OCI-LY3 (cell line): ENCODE measurements around the gene KLHL30.

Experiments
- H2AFZ ChIP-seq: fragments of 200-600, 300-600 bp; shearing (Covaris generic); 2 replicates; pipeline ENCODE4 v1.6.0; 2014; ENCODE audit warnings: antibody characterized with exemption, low read depth, low read length
- H3K27ac ChIP-seq: fragments of 200-600, 300-600 bp; sonication (generic); 2 replicates; pipeline ENCODE4 v1.5.1; 2014; ENCODE audit warnings: mild to moderate bottlenecking, low read length, moderate library complexity, mixed read lengths
- H3K27me3 ChIP-seq: fragments of 200-600, 300-600 bp; sonication (generic); 2 replicates; pipeline ENCODE4 v1.6.1; 2014; ENCODE audit warnings: low read depth, low read length, mixed read lengths
- H3K36me3 ChIP-seq: fragments of 200-600, 300-600 bp; sonication (generic); replicated peaks from 2 replicates; pipeline ENCODE3; 2014; ENCODE audit warnings: low read depth, low read length, mixed read lengths
- H3K4me1 ChIP-seq: fragments of 300-600, 200-600 bp; sonication (generic); 2 replicates; pipeline ENCODE4 v1.6.1; 2014; ENCODE audit warnings: low read length, mixed read lengths
- H3K4me2 ChIP-seq: fragments of 200-600, 300-600 bp; sonication (generic); 2 replicates; pipeline ENCODE4 v1.6.1; 2014; ENCODE audit warnings: low read length, mixed read lengths
- H3K4me3 ChIP-seq: fragments of 300-600, 200-600 bp; sonication (generic); 2 replicates; pipeline ENCODE4 v1.5.1; 2014; ENCODE audit warnings: antibody characterized with exemption, mild to moderate bottlenecking, low read length, moderate library complexity
- H3K79me2 ChIP-seq: fragments of 300-600, 200-600 bp; shearing (Covaris generic); 2 replicates; pipeline ENCODE4 v1.6.1; 2014; ENCODE audit warnings: mild to moderate bottlenecking, low read length, mixed read lengths
- H3K9ac ChIP-seq: fragments of 300-600, 200-600 bp; shearing (Covaris generic); 2 replicates; pipeline ENCODE4 v1.6.0; 2014; ENCODE audit warnings: mild to moderate bottlenecking, low read length, moderate library complexity
- H3K9me3 ChIP-seq: fragments of 200-600, 300-600 bp; shearing (Covaris generic); 2 replicates; pipeline ENCODE4 v1.6.1; 2014; ENCODE audit warnings: low read length, mixed read lengths; ENCODE audit not compliant: insufficient read depth
- H4K20me1 ChIP-seq: fragments of 200-600, 300-600 bp; sonication (generic); 2 replicates; pipeline ENCODE4 v1.6.1; 2016; ENCODE audit warnings: low read length, mixed read lengths; ENCODE audit not compliant: insufficient read depth
- EZH2phosphoT487 ChIP-seq: fragments of 200-600 bp; shearing (Covaris generic); IDR thresholded peaks from 2 replicates; pipeline ENCODE4 v1.6.1; 2018; ENCODE audit warnings: antibody characterized with exemption, mixed run types, low read depth
- TF ChIP-seq, protein P1 (sequence below): fragments of 200-600, 300-600 bp; sonication (generic); IDR thresholded peaks from 2 replicates; pipeline ENCODE4 v1.5.1; 2014; ENCODE audit warnings: antibody characterized with exemption, low read length, low read depth

The KLHL30 gene

DNA sequence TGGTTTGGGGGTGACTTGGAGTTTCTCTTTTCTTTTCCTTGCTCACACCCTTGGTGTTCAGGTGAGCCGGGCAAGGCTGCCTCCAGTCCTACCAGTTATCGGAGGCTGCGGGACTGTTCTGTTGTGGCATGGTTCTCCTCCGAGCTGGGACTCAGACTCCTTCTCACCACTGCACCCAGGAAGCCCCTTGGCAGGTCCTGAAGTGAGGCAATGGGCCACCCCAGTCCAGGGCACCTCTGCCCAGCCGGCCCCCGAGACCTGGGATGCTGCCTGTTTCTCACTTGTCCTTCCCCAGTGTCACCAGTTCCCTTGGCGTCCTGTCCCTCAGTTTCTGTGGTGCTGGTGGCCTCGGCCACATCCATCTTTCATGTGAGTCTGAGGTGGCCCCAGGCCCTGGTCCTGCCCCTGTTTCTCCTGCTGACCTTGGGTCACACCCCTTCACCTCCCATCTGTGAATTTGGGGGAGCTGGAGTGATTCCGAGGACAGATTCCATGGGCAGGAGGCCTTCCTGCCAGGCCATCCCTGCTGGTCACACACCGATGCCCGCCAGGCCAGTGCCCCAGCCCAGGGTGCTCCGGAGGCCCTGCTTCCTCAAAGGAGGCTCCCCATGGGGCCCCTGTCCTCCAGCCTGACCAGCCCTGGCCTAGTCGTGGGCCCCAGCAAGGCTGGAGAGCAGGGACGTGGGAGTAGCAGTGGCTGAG, 6.6 kb upstream of the KLHL30 start:
- Histone ChIP-seq H3K79me2 (no peaks in the 10 kb centered on the region), H3K27ac (no peak overlapping the region), H2AFZ (no peak overlapping the region), H3K4me1 (no peaks in the 10 kb centered on the region), H3K9me3 (no peaks in the 10 kb centered on the region), H3K4me3 (no peak overlapping the region), H4K20me1 (no peaks in the 10 kb centered on the region), H3K36me3 (no peaks in the 10 kb centered on the region), H3K9ac (no peak overlapping the region), H3K27me3 (no peaks in the 10 kb centered on the region), H3K4me2 (no peak overlapping the region)
- no peak for TF ChIP-seq EZH2phosphoT487
- TF ChIP-seq, protein P1, sequence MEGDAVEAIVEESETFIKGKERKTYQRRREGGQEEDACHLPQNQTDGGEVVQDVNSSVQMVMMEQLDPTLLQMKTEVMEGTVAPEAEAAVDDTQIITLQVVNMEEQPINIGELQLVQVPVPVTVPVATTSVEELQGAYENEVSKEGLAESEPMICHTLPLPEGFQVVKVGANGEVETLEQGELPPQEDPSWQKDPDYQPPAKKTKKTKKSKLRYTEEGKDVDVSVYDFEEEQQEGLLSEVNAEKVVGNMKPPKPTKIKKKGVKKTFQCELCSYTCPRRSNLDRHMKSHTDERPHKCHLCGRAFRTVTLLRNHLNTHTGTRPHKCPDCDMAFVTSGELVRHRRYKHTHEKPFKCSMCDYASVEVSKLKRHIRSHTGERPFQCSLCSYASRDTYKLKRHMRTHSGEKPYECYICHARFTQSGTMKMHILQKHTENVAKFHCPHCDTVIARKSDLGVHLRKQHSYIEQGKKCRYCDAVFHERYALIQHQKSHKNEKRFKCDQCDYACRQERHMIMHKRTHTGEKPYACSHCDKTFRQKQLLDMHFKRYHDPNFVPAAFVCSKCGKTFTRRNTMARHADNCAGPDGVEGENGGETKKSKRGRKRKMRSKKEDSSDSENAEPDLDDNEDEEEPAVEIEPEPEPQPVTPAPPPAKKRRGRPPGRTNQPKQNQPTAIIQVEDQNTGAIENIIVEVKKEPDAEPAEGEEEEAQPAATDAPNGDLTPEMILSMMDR: no peak

DNA sequence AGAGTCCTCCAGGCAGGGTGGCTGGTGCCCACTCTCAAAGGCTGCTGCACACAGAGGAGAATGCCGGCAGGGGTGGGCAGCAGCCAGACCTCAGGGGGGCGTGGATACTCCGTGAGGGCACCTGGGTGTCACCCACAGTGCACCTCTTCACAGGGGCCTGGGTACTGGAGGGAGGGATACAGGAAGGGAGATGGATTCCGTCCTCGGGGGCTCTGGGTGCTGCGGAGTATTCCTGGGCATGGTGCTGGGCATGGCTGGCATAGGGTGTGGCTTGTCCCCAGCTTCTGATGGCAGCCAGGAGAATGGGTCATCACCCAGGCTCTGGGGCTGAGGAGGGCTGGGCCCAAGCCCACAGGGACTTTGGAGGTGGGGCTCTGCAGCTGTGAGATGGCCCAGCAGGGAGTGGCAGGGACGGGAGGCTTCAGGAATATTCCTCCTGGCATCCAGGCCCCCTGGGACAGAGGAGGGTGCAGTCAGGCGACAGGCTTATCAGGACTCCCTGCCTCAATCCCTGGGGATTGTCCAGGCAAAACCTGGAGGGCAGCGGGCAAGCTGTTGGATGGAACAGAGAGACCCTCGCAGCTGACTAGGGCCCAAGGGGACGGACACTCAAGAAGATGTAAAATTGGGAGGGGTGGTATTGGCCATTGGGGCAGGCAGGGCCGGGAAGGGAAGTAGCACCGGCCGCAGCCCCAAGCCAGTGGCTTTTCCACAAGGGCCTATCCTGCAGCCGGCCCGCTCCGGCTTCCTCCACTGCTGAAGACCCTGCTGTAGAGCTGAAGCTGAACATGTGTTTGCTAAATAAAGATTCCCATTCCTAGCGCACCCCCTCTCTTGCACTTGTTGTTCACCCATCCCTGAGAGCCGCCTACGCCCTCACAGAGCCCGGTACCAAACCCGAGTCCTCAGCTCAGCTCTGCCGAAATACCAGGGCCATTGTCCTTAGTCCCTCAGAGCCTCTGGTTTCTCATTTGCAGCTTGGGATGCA, 5.7 kb upstream of the KLHL30 start:
- Histone ChIP-seq H3K4me3 (no peak overlapping the region), H3K79me2 (no peaks in the 10 kb centered on the region), H3K27me3 (no peaks in the 10 kb centered on the region), H2AFZ (no peak overlapping the region), H3K36me3 (no peaks in the 10 kb centered on the region), H3K4me2 (no peak overlapping the region), H3K4me1 (no peaks in the 10 kb centered on the region), H3K9me3 (no peaks in the 10 kb centered on the region), H4K20me1 (no peaks in the 10 kb centered on the region), H3K27ac (no peak overlapping the region), H3K9ac (no peak overlapping the region)
- TF ChIP-seq, protein P1: no peak

DNA sequence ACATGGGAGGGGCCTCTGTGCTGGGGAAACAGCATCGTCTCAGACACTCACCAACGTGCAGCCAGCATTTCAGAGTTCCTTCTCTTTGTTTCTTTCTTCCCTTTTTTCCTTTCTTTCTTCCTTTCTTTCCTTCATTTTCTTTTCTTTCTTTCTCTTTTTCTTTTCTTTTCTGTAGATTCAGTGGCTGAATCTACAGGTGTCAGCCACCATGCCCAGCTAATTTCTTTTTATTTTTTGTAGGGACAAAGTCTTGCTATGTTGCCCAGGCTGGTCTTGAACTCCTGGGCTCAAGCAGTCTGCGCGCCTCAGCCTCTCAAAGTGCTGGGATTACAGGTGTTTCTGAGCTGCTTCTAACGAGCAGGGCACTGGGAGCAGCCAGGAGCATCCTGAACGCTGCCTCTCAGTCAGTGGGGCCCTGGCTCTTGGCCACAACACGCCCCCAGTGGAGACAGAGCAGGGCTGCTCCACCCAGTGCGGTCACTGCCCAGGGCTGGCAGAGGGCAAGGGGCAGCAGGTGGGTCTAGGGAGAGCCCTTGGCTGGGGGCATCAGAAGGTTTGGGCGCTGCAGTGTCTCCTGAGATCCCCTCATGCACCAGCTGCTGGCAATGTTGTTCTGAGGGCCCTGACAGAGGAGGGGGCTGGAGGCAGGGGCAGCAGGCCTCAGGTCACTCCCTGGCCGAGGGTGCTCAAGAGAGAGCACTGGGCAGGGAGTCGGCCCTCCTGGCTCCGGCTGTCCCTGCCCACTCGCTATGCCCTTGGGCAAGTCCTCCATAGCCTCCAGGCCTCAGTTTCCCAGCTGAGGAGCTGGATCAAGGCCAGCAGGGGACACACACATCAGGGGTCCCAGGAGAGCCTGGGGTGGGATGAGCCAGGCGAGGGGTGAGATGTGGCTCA, 4.7 kb upstream of the KLHL30 start:
- Histone ChIP-seq H3K9ac (no peak overlapping the region), H3K27me3 (no peaks in the 10 kb centered on the region), H3K4me2 (no peak overlapping the region), H3K4me3 (no peak overlapping the region), H4K20me1 (no peaks in the 10 kb centered on the region), H3K79me2 (no peaks in the 10 kb centered on the region), H3K36me3 (no peaks in the 10 kb centered on the region), H3K27ac (no peak overlapping the region), H2AFZ (no peak overlapping the region), H3K9me3 (no peaks in the 10 kb centered on the region), H3K4me1 (peaks cover under 1% of the 10 kb centered on the region; the same call in 1 of the 2 replicates)
- TF ChIP-seq, protein P1: no peak
- no peak for TF ChIP-seq EZH2phosphoT487
